Ovary (tissue), 3 donors: ENCODE data around the gene ANKRD44.

Experiments
- CTCF ChIP-seq, 3 donors: fragments of 450-650 bp in 2 of 3; fragments of 200-600 bp in 1 of 3; IDR thresholded peaks; one replicate each; pipeline versions ENCODE4 v1.5.1 to v1.8.0; 2016 to 2022; ENCODE audit warnings: antibody characterized with exemption in 3 of 3, mild to moderate bottlenecking in 1 of 3
- EP300 ChIP-seq: sonication (generic); formaldehyde crosslinking; IDR thresholded peaks from one replicate; pipeline ENCODE4 v1.6.1; 2017; ENCODE audit warnings: antibody characterized with exemption
- POLR2A ChIP-seq: fragments of 450-650 bp; IDR thresholded peaks from one replicate; pipeline ENCODE4 v1.6.1; 2017; ENCODE audit warnings: antibody characterized with exemption, mild to moderate bottlenecking, moderate library complexity
- donor health status: DM: no; HTN: no; CAD: no.

- no peak for TF ChIP-seq CTCF (IDR thresholded peaks at IDR 0.05)
- no peak for TF ChIP-seq POLR2A
- no peak for TF ChIP-seq EP300
Observed at GRCh38 chr2:197308996-197309690, 1.4 kb downstream of the ANKRD44 start.
